PC-3 (cell line): ENCODE data around the gene SRRM2. TPM values are rescaled to one million over a fixed set of nuclear protein-coding genes. Genes with fewer than 3 reads are reported as not detected.

ENCODE experiments used
- ATAC-seq: fragments of 200-7000 bp; cut with Tn5 transposase; 2 replicates; pipeline ENCODE4 v1.9.1; 2020; ENCODE audit warnings: mild to moderate bottlenecking, moderate library complexity
- BruUV-seq: library from RNA; stranded (reverse); fragments of 400-500 nt; replicated peaks from 2 replicates; lab custom pipeline; 2021; lab: Mats Ljungman, UMichigan
- CTCF ChIA-PET: fragments of 300-600 bp; sonication (Branson Sonifier 250); formaldehyde crosslinking; loops from one replicate; lab custom pipeline; 2022; ENCODE audit warnings: antibody characterized with exemption; lab: Charles Lee
- POLR2A ChIA-PET: fragments of 300-600 bp; sonication (Branson Sonifier 250); formaldehyde crosslinking; loops from one replicate; lab custom pipeline; 2022; ENCODE audit warnings: antibody characterized with exemption; ENCODE audit not compliant: unreplicated experiment; lab: Charles Lee
- DNase-seq: peaks from one replicate; pipeline ENCODE4 v3.0.0-alpha.2; 2015
- H2AFZ ChIP-seq: fragments of 300-600 bp; sonication (generic); 2 replicates; pipeline ENCODE4 v1.6.0; 2016; ENCODE audit warnings: antibody characterized with exemption, low read length
- H3F3A ChIP-seq: fragments of 300-600 bp; sonication (generic); one replicate; pipeline ENCODE4 v1.6.0; 2017; ENCODE audit warnings: antibody characterized with exemption, low read length, control low read depth, mild to moderate bottlenecking; ENCODE audit not compliant: unreplicated experiment
- H3K27ac ChIP-seq: fragments of 300-600 bp; sonication (generic); 2 replicates; pipeline ENCODE4 v1.5.1; 2016; ENCODE audit warnings: mild to moderate bottlenecking, low read length
- H3K27me3 ChIP-seq: fragments of 300-600 bp; sonication (generic); 2 replicates; pipeline ENCODE4 v1.6.1; 2016; ENCODE audit warnings: low read length, mixed read lengths
- H3K36me3 ChIP-seq: fragments of 300-600 bp; sonication (generic); 2 replicates; pipeline ENCODE4 v1.6.1; 2016; ENCODE audit warnings: low read depth, mixed run types, low read length, mixed read lengths
- H3K4me1 ChIP-seq: fragments of 300-600 bp; sonication (generic); 2 replicates; pipeline ENCODE4 v1.5.1; 2016; ENCODE audit warnings: low read length; ENCODE audit not compliant: insufficient read depth
- H3K4me2 ChIP-seq: fragments of 300-600 bp; sonication (generic); 2 replicates; pipeline ENCODE4 v1.6.0; 2016; ENCODE audit warnings: low read length
- H3K4me3 ChIP-seq: fragments of 300-600 bp; sonication (generic); 2 replicates; pipeline ENCODE4 v1.5.1; 2016; ENCODE audit warnings: mild to moderate bottlenecking, low read length, mixed read lengths
- H3K79me2 ChIP-seq: fragments of 300-600 bp; sonication (generic); 2 replicates; pipeline ENCODE4 v1.6.1; 2017; ENCODE audit warnings: low read length, mixed read lengths
- H3K9ac ChIP-seq: fragments of 300-600 bp; sonication (generic); 2 replicates; pipeline ENCODE4 v1.6.0; 2016; ENCODE audit warnings: mild to moderate bottlenecking, low read length
- H3K9me2 ChIP-seq: fragments of 300-600 bp; sonication (generic); replicated peaks from 2 replicates; pipeline ENCODE4 v1.6.1; 2016; ENCODE audit warnings: mixed run types, low read length, mixed read lengths
- H3K9me3 ChIP-seq: fragments of 300-600 bp; sonication (generic); 2 replicates; pipeline ENCODE4 v1.6.1; 2016; ENCODE audit warnings: low read length, mixed read lengths
- H4K20me1 ChIP-seq: fragments of 300-600 bp; sonication (generic); 2 replicates; pipeline ENCODE4 v1.6.1; 2016; ENCODE audit warnings: low read length, mixed read lengths
- EZH2 ChIP-seq: fragments of 300-600 bp; sonication (generic); IDR thresholded peaks from one replicate; pipeline ENCODE4 v1.6.1; 2017; ENCODE audit warnings: antibody characterized with exemption, mild to moderate bottlenecking, low read length; ENCODE audit not compliant: unreplicated experiment
- EZH2phosphoT487 ChIP-seq: fragments of 300-600 bp; sonication (generic); IDR thresholded peaks from 2 replicates; pipeline ENCODE4 v1.6.1; 2018; ENCODE audit warnings: mild to moderate bottlenecking, antibody characterized with exemption, low read length, borderline replicate concordance
- intact Hi-C: fragments of 100-400 bp; cut with micrococcal nuclease; formaldehyde crosslinking; loops from 2 replicates; pipeline ENCODE4 v1.9.0; 2023
- total RNA-seq: library from RNA; depleted of rRNA; stranded (reverse); fragments of >200 nt; gene quantifications from 2 replicates; pipeline ENCODE4 v1.2.3, GENCODE V29; 2014
- TF ChIP-seq, protein P1 (sequence below): fragments of 300-600 bp; sonication (generic); conservative IDR thresholded peaks from 2 replicates; pipeline ENCODE4 v1.5.1; 2017; ENCODE audit warnings: antibody characterized with exemption, low read depth, mild to moderate bottlenecking, low read length

The SRRM2 gene
- total RNA-seq, 1 experiment from 2014 or later, result 72.6 TPM

DNA sequence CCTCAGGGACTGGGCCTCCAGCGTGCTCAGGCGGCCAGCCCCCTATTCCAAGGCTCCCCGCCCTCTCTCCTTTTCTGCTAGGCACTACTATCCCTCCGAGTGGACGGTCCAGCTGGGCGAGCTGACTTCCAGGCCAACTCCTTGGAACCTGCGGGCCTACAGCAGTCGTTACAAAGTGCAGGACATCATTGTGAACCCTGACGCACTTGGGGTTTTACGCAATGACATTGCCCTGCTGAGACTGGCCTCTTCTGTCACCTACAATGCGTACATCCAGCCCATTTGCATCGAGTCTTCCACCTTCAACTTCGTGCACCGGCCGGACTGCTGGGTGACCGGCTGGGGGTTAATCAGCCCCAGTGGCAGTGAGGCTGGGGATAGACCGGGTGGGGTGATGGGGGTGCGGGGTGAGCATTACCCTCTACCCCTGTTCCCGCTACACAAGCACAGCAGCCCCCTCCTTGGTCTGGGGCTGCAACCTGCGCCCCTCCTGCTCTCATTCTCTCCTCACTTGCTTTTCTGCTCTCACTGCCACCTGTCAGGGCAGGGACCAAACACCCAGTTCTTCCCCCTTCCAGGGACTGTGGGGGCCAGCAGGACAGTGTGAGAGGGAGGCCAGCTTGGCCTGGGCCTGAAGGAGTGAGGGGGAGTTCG, 46.9 kb downstream of the SRRM2 start:
- ChIA-PET CTCF (no interaction called here), POLR2A (no interaction called here)
- Histone ChIP-seq H3K4me3 (no peak overlapping the region), H3K36me3 (no peaks in the 10 kb centered on the region), H4K20me1 (no peaks in the 10 kb centered on the region), H3K79me2 (no peaks in the 10 kb centered on the region), H3K9me3 (no peaks in the 10 kb centered on the region), H3K9me2 (no peaks in the 10 kb centered on the region), H3K9ac (no peak overlapping the region), H3K4me2 (no peak overlapping the region), H3K4me1 (peaks cover 13% of the 10 kb centered on the region), H3F3A (no peaks in the 10 kb centered on the region), H3K27ac (peak overlapping the region; percentile 43), H2AFZ (no peak overlapping the region), H3K27me3 (no peaks in the 10 kb centered on the region)
- no peak for ATAC-seq
- intact Hi-C loops, result no loop called here
- no peak for TF ChIP-seq EZH2phosphoT487
- TF ChIP-seq, protein P1, sequence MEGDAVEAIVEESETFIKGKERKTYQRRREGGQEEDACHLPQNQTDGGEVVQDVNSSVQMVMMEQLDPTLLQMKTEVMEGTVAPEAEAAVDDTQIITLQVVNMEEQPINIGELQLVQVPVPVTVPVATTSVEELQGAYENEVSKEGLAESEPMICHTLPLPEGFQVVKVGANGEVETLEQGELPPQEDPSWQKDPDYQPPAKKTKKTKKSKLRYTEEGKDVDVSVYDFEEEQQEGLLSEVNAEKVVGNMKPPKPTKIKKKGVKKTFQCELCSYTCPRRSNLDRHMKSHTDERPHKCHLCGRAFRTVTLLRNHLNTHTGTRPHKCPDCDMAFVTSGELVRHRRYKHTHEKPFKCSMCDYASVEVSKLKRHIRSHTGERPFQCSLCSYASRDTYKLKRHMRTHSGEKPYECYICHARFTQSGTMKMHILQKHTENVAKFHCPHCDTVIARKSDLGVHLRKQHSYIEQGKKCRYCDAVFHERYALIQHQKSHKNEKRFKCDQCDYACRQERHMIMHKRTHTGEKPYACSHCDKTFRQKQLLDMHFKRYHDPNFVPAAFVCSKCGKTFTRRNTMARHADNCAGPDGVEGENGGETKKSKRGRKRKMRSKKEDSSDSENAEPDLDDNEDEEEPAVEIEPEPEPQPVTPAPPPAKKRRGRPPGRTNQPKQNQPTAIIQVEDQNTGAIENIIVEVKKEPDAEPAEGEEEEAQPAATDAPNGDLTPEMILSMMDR, result no peak
- TF ChIP-seq EZH2, result no peak
- no peak for DNase-seq
- no TSS peak for BruUV-seq

DNA sequence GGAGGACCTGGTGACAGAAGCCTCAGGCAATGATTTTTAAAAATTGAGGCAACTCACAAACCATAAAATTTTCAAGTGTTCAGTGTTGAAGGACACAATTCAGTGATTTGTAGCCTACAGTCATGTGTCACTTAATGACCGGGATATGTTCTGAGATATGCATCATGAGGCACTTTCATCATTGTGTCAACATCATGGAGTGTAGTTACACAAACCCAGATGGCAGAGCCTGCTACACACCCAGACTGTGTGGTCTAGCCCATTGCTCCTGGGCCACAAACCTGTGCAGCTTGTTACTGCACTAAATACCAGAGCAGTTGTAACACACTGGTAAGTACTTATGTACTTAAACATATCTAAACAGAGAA, 47.4 kb downstream of the SRRM2 start:
- Histone ChIP-seq H3K4me1 (peaks cover 8% of the 10 kb centered on the region), H4K20me1 (no peaks in the 10 kb centered on the region), H3K9me3 (no peaks in the 10 kb centered on the region), H3K79me2 (no peaks in the 10 kb centered on the region), H3K27me3 (no peaks in the 10 kb centered on the region), H3K9ac (no peak overlapping the region), H3F3A (no peaks in the 10 kb centered on the region), H3K9me2 (no peaks in the 10 kb centered on the region), H3K4me2 (no peak overlapping the region), H3K4me3 (no peak overlapping the region), H3K27ac (peak overlapping the region; percentile 43), H2AFZ (no peak overlapping the region), H3K36me3 (no peaks in the 10 kb centered on the region)
- POLR2A ChIA-PET, result no interaction called here
- BruUV-seq, result no TSS peak
- peak; percentile 75 for DNase-seq
- CTCF ChIA-PET, result no interaction called here
- TF ChIP-seq, protein P1, result no peak
- TF ChIP-seq EZH2, result no peak
- no peak for TF ChIP-seq EZH2phosphoT487
- intact Hi-C loops, result no loop called here
- peak; percentile 82 for ATAC-seq

DNA sequence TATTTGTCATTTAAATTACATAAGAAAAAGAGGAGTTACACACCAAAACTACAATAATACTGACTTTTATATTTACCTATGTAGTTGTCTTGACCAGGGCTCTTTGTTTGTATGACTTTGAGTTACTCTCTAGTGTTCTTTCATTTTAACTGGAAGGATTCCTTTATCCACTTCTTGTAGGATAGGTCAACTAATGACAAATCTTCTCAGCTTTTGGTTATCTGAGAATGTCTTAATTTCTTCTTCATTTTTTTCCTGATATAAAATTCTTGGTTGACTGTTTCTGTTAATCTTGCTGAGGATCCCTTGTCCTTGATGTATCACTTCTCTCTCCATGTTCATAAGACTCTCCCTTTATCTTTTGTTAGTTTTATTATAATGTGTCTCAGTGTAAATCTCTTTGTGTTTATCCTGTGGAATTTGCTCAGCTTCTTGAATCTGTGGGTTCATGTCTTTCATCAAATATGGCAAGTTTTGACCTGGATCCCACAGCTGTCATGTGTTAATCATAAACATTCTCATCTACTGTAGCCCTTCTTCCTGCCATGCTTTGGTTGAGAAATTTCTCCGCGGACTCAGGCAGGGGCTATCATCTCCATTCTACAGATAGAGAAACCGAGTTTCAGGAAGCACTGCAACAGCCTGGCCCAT, 51.2 kb downstream of the SRRM2 start:
- ChIA-PET CTCF (no interaction called here), POLR2A (no interaction called here)
- no peak for DNase-seq
- Histone ChIP-seq H3K36me3 (no peaks in the 10 kb centered on the region), H3K9ac (no peak overlapping the region), H3K4me2 (no peak overlapping the region), H3K79me2 (no peaks in the 10 kb centered on the region), H3F3A (no peaks in the 10 kb centered on the region), H3K9me3 (no peaks in the 10 kb centered on the region), H3K9me2 (no peaks in the 10 kb centered on the region), H3K4me1 (peaks cover 8% of the 10 kb centered on the region; the same call in 1 of the 2 replicates), H3K27ac (no peak overlapping the region), H2AFZ (no peak overlapping the region), H4K20me1 (no peaks in the 10 kb centered on the region), H3K27me3 (no peaks in the 10 kb centered on the region), H3K4me3 (no peak overlapping the region)
- intact Hi-C loops, result no loop called here
- ATAC-seq, result no peak
- TF ChIP-seq EZH2phosphoT487 (no peak), EZH2 (no peak)
- TF ChIP-seq, protein P1, result no peak
- no TSS peak for BruUV-seq
